ENCODE data around the gene RMDN3.

RMDN3 gene

GRCh38 chr15:40754883-40755811 lies at the start of gene RMDN3:
Gene RMDN3, minus strand, starts transcription at chr15:40755254. Its CDS starts 471 bp downstream, at chr15:40754783.
- FAIRE-seq (peak; percentile 38), DNase-seq (ENCODE audit: insufficient read length, low spot score) (peak; percentile 89)
- TF ChIP-seq POLR2A (IDR thresholded peaks at IDR 0.05; ENCODE audit: low read depth, low read length): peak; percentile 64

DNA sequence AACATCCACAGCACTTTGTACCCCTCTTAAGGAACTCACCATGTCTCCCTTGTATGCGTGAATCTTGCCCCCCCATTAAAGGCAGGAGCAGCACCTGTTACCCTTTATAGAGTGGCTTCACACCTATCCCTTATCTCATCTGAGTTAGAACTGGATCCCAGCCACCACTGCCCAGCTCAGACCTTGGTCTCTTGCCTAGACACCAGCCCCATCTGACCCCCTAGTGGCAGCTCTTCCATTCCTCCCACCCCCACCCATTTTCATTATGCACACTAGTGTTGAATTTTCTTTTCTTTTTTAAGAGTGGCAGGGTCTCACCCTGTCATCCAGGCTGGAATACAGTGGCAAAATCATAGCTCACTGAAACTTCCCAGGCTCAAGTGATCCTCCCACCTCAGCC lies 48.6 kb upstream of the RMDN3 start:
- FAIRE-seq (no peak), DNase-seq (ENCODE audit: insufficient read length, low spot score) (no peak)
- no peak for TF ChIP-seq POLR2A (IDR thresholded peaks at IDR 0.05; ENCODE audit: low read depth, low read length)

DNA sequence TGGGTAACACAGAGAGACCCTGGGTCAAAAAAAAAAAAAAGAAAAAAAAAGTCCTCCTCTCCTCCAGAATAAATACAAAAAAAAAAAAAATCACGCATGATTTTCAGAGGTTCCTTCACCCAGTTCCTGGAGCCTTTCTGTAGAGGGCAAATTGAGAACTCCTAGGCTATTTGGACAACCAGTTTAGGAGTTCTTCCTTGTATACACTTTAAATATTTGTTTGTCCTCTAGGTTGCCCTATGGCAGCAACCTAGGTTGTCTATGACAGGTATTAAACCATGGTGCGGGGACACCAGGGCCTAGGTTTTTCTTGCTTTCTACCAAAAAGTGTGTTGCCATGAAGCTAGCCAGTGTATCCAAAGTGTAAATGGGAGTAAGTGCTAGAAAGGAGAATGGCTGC lies 48.0 kb upstream of the RMDN3 start:
- FAIRE-seq (no peak), DNase-seq (ENCODE audit: insufficient read length, low spot score) (no peak)
- TF ChIP-seq POLR2A (IDR thresholded peaks at IDR 0.05; ENCODE audit: low read depth, low read length): no peak

DNA sequence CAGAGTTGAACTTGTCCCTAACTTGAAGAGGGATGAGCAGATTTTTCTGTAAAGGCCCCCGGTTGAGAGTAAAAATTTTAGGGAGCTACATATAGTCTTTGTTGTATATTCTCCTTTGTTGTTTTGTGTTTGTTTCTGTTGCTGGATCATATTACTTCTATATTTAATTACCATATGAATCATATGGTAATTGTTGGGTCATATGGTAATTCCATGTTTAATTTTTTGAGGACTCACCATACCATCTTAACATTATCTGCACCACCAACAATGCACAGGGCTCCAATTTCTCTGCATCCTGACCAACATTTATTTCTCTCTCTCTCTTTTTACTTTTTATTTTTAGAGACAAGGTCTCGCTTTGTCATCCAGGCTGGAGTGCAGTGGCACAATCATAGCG lies 44.5 kb upstream of the RMDN3 start:
- FAIRE-seq: no peak
- no peak for DNase-seq (ENCODE audit: insufficient read length, low spot score)
- no peak for TF ChIP-seq POLR2A (IDR thresholded peaks at IDR 0.05; ENCODE audit: low read depth, low read length)

DNA sequence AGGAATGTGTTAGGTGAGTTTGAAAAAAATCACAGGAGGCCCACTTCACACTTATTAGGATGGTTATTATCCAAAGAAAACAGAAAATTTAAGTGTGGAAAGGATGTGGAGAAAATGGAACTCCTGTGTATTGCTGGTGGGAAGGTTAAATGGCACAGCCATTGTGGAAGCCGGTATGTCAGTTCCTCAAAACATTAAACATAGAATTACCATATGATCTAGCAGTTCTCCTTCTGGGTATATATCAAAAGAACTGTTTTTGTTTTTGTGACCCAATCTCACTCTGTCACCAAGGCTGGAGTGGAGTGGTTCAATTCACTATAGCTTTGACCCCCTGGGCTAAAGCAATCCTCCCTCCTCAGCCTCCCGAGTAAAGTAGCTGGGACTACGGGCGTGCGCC lies 41.5 kb upstream of the RMDN3 start:
- TF ChIP-seq POLR2A (IDR thresholded peaks at IDR 0.05; ENCODE audit: low read depth, low read length): no peak
- FAIRE-seq (no peak), DNase-seq (ENCODE audit: insufficient read length, low spot score) (no peak)

DNA sequence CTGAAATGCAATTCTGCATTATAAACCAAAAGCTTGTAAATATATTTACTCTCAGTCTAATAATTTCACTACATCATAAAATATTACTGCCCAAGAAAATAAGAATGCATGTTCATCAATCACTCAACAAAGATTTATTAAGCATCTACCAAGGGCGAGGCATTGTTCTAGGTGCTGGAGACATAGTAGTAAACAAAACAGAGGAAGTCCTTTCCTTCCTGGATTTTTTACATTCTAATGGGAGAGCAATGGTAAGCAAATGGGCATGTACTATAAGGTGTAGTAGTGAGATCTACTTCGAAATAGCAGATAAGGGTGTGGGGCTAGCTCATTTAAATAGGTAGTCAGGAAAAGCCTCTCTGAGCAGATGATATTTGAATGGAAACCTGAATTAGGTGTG lies 41.0 kb upstream of the RMDN3 start:
- no peak for FAIRE-seq

DNA sequence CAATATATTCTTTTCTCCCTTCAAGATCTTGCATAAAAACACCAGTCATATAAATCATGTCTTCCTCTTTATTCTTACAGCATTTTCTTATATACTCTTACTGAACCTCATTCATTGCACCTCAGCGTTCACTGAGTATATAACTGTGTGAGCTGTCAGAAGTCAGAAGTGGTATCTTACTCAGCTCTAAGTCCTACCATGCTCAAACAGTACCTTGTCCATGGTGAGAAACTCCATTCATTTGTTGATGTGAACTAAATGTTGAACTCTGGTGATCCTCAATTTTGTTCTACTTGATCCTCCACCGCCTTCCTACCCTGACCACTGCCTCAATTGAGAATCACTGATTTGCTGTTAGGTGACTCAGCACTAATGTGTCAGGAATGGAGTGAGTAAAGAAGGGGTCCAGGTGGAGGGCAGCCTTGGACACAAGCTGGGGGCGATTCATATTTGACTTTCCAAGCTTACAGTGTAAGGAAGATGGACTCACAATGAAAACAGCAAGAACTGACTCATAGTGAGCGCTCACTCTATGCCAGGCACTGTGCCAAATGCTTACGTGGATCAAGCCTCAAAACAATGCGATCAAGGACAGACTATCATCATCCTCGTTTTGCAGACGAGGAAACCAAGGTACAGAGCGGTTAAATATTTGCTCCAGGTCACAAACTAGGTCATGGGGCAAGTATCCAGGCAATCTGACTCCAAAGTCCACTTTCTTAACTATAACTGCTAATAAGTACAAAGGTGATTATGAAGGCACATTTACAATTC lies 38.3 kb upstream of the RMDN3 start:
- no peak for TF ChIP-seq POLR2A (IDR thresholded peaks at IDR 0.05; ENCODE audit: low read depth, low read length)
- DNase-seq (ENCODE audit: insufficient read length, low spot score) (peak; percentile 40), FAIRE-seq (peak; percentile 95)

More for the DNA sequence above, 41.0 kb upstream of the RMDN3 start:
- DNase-seq (ENCODE audit: insufficient read length, low spot score): no peak
- no peak for TF ChIP-seq POLR2A (IDR thresholded peaks at IDR 0.05; ENCODE audit: low read depth, low read length)

GRCh38 chr15:40792394-40792793 lies 37.3 kb upstream of the RMDN3 start:
- no peak for TF ChIP-seq POLR2A (IDR thresholded peaks at IDR 0.05; ENCODE audit: low read depth, low read length)
- DNase-seq (ENCODE audit: insufficient read length, low spot score) (no peak), FAIRE-seq (no peak)

DNA sequence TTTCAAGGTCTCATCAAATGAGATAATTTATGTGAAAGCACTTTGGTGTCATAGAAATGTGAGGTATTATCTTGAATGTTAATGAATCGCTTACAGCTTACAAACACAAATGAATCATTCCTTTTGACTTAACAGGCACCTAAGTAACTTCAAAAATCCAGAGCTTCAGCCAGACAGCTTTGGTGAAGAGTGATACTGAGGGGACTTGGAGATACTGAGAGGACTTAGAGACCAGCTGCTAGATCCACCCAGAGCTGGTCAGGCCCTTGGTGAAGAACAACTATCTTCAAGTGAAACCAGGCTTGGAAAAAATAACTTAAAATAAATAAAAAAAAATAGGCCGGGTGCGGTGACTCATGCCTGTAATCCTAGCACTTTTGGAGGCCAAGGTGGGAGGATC lies 35.7 kb upstream of the RMDN3 start:
- no peak for FAIRE-seq
- no peak for TF ChIP-seq POLR2A (IDR thresholded peaks at IDR 0.05; ENCODE audit: low read depth, low read length)
- no peak for DNase-seq (ENCODE audit: insufficient read length, low spot score)

DNA sequence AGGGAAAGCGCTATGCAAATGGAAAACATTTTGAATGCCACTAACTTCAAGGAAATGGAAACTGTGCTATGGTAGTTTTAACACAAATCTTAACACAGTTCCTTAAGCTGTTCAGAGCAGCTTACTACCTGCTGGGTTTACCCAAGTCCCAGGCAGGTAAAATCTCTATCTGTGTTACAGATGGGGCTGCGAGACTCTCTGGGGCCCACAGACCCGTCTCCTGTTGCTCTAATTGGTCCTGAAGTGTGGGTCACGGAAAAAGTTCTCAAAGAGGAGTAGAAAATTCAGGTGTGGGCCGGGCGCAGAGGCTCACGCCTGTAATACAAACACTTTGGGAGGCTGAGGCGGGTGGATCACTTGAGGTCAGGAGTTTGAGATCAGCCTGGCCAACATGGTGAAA lies 34.9 kb upstream of the RMDN3 start:
- FAIRE-seq: no peak
- no peak for DNase-seq (ENCODE audit: insufficient read length, low spot score)
- no peak for TF ChIP-seq POLR2A (IDR thresholded peaks at IDR 0.05; ENCODE audit: low read depth, low read length)

DNA sequence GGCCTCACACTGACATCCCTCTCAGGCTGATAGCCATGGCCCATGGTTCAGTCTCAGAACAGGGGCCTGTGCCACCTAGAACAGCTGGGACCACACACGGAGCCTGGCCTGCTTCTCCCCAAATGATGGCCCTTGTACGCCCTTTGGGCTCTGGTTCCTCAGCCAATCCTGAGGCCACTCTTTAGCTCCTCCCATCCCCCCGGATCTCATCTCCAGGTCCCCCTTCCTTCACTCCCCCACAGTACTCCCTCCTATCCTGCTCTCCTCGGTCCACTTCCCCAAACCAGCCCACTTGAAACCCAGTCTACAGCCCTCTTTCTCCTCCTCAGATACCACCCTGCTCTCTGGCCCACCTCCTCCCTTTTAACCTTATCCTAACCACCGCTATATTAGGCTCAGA lies 34.1 kb upstream of the RMDN3 start:
- no peak for FAIRE-seq
- DNase-seq (ENCODE audit: insufficient read length, low spot score): no peak
- no peak for TF ChIP-seq POLR2A (IDR thresholded peaks at IDR 0.05; ENCODE audit: low read depth, low read length)

DNA sequence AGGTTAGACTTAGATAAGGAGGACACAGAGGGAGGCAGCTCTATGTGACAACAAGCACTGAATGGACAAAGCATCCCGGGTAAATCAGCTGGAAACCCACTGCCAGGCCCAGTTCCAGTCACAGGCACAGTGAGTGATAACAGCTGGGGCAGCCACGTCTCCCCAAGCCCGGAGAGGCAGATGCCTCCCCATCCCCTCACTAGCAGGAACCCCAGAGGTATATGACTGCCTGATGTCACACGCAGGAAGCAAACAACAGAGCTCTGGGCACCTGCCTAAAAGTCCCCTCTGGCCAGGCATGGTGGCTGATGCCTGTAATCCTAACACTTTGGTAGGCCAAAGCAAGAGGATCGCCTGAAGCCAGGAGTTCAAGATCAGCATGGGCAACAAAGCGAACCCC lies 32.9 kb upstream of the RMDN3 start:
- no peak for TF ChIP-seq POLR2A (IDR thresholded peaks at IDR 0.05; ENCODE audit: low read depth, low read length)
- FAIRE-seq (no peak), DNase-seq (ENCODE audit: insufficient read length, low spot score) (no peak)

GRCh38 chr15:40787344-40787841 lies 32.3 kb upstream of the RMDN3 start:
- TF ChIP-seq POLR2A (IDR thresholded peaks at IDR 0.05; ENCODE audit: low read depth, low read length): no peak
- DNase-seq (ENCODE audit: insufficient read length, low spot score): no peak
- peak; percentile 89 for FAIRE-seq

DNA sequence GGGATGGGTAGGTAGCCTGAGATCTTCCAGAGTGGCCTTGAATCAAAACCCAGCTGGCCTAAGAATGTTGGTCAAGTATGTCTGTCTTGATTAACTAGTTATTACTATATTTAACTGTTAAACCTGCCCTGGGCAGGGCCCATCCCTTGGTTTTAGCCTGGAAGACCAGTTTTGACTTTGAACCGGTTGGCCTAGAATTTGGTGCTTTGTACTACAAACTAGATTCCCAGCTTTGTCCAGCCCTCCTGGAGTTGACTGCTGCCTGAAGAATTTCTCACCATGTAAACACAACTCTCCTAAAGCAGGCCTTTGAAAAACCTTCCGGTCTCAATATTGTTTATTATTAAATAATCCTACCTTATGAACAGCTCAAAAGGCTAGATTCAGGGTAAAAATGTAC lies 30.8 kb upstream of the RMDN3 start:
- no peak for DNase-seq (ENCODE audit: insufficient read length, low spot score)
- TF ChIP-seq POLR2A (IDR thresholded peaks at IDR 0.05; ENCODE audit: low read depth, low read length): no peak
- FAIRE-seq: no peak

Data from H54 (cell line).